HG03097 (cell line): ENCODE data around the gene HLF.

Experiments used
- ATAC-seq: cut with Tn5 transposase; IDR thresholded peaks from one replicate; pipeline ENCODE4 v1.9.1; 2021; ENCODE audit not compliant: unreplicated experiment, low FRiP score

Gene HLF

DNA sequence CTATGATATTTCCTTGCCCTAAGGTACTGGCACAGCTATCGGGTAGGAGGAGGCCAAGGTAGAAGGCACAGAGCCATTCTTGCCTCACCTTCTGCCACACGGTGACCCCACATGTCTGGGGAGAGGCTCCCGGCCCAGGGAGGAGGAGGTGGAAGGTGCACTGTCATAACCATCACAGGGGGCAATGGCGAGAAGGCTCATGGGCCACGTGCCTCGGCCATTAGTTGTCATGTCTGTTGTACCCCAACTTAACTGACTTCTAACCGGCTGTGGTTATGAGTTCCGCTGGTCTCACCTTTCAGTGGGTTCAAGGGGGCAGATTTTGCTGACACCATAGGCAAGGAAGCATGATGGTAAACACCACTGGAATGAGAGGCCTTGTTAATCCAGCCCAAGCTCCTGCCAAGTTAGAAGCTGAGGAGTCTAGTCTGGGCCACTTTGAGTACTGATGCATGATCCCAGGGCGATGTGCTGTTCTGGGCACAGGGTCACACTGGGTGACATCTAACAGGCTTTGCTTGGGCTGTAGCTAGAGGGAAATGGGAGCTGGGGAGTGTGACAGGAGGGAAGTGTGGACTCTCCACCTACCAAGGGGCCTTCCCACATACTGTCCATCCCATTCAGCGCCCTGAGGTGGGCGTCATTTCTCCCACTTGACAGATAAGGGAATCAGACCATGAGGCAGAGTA, 39.6 kb downstream of the HLF start:
- no peak for ATAC-seq

DNA sequence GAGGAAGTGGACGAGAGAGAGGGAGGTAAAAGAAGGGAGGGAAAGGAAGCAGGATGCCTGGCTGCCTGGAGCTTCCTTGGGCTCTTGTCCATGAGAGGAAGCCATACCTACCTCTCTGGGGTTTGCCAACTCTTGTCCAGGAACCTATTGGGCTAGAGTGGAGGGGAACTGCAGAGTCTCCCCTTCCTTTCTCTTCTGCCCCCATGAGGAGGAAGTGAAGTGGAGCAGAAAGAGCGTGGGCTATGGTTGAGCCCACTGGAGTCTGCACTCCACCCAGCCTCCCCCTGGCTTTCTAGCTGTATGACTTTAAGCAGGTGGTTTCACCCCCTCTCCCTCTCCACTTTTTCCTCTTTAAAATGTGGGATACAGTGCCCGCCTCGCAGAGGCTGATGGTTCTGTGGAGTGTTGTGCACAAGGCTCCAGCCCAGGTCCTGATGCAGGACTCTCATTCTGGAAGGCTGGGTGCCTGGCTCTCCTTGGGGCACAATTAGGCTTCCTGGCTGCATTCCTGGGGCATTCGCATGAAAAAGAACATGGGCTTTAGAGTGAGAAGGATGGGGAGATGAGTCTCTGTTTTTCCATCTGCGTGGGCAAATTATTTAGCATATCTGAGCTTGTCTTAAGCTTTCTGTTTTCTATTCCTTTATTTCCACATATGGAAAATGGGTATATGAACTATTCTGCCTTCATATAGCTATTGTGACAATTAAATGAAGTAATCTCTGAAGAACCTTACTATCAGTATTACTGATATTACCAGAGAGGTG, 40.7 kb downstream of the HLF start:
- ATAC-seq, result no peak

DNA sequence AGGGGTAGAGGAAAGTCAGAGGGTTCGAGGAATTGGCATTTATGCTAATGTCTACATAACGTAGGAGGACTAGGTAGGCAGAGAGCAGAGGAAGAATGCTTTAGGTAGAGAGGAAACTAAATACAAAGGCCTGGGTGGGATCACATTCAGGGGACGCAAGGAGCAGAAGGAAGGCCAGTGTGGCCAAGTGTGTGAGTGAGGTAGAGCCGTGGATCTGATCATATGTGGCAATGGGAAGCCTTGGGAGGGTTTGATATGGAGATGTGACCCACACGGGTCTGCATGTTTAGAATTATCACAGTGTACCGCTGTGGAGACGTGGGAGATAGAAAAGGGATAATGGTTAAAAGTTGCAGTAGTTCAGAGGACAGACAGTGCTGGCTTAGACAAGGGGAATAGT, 43.1 kb downstream of the HLF start:
- no peak for ATAC-seq

DNA sequence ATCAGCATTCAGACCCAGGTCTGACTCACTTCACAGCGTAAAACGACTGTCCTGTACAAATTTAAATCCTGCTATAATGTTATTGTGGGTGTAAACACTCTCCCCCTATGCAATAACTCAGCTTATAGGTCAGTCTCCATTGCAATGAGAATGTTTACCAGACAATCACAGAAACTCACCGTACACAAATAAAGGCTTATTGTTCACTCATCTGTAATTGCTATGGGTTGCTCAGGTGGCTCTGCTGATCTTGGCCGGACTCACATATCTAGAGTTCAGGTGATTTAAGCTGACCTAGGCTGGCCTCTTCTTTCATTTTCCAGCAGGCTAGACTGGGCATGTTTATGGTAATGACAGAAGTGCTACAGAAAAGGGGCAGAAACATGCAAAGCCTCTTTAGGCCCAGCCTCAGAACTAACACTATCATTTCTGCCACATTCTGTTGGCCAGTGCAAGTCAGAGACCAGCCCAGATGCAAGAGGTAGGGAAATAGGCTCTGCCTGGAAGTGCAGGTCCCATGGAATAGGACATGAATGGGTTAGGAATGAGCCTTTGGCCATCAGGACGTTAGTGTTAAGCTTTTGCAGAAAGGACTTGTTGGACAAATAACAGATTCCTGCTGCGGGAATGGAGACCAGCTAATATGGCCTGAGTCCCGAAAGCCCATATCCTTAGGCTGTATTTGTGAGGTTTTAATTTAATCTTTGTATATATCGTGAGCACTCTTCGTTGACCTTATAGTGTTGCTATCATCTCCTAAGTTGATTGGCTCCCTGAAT, 44.0 kb downstream of the HLF start:
- ATAC-seq, result no peak

DNA sequence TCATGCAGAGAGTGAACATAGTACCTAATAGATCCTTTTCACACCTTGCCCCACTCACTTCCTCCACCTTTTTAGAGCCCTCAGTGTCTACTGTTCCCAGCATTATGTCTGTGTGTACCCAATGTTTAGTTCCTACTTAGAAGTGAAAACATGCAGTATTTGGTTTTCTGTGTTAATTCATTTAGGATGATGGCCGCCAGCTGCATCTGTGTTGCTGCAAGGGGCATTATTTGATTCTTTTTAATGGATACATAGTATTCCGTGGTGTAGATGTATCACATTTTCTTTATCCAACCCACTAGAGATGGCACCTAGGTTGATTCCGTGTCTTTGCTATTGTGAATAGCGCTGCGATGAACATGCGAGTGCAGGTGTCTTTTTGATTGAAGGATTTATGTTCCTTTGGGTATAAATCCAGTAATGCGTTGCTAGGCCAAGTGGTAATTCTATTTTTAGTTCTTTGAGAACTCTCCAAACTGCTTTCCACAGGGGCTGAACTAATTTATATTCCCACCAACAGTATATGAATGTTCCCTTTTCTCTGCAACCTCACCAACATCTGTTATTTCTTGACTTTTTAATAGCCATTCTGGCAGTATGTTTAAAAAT, 47.1 kb downstream of the HLF start:
- ATAC-seq, result no peak

DNA sequence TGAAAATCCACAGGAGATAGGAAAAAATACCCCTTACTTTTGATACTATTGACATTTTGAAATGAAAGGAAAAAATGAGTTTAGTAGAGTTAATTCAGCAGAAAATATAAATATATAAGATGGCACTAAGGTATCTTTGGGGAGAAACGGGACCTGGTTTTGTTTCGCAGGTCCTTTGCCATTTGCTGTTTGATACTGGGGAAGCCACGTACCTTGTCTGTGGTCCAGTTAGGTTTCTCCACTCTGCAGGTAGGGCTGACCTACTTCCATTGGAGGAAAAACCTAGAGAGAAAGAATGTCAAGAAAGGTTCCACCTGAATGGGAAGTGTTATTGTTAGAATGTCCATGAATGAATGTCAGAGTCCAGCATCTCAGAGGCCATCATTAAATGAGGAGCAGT, 48.1 kb downstream of the HLF start:
- no peak for ATAC-seq

DNA sequence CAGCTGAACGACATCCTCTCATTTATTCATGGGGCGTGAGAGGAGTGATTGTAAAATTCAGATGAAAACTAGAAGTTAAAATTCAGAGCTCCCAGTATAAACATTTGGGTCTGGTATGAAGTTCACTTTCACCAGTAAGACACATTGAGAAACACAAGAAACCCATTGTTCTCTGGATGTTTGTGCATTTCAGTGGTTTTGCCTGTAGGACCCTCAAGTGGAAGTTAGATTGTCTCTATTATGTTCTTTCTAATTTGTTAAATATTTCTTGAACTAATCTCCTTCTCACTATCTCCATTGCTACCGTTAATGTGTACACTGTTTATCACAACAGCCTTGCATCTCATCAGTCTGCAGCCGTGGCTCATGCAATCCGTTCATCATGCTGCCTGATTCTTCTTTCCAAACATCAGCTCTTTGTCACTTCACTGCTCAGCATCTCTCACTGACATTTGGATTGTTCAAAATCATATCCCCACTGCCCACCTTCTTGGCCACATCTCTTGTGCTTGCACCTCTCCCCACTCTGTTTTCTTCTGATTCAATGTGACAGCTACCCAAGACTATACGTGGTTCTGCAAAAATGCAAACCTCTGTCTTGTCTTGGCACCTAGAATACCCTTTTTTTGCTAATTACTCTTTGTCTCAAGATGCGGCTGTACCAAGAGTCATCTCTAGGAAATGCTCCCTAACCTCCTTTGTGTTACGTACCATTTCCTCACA, 49.5 kb downstream of the HLF start:
- no peak for ATAC-seq

DNA sequence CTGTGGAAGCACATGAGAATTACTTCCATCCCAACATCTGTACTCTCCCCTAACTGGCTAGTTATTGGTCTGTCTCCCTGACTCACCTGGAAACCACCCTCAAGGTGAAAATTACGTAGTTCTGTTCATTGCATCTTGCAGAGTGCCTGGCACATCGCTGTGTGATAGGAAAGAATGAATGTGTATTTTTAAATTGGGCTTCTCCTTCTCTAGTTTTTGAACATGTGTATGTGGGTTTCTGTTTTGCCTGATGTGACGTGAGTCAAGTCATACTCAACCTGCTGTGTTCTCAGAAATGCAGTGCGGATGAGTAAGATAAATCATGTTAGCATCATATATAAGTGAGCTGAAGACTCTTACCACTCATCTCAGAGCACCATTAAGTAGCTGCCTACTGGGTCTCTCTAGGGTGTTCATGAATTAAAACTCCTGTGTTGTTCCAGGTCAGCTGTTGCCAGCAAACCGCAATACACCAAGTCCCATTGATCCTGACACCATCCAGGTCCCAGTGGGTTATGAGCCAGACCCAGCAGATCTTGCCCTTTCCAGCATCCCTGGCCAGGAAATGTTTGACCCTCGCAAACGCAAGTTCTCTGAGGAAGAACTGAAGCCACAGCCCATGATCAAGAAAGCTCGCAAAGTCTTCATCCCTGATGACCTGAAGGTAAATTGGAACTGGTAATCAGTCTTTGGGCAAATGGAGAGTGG, 50.2 kb downstream of the HLF start:
- no peak for ATAC-seq

DNA sequence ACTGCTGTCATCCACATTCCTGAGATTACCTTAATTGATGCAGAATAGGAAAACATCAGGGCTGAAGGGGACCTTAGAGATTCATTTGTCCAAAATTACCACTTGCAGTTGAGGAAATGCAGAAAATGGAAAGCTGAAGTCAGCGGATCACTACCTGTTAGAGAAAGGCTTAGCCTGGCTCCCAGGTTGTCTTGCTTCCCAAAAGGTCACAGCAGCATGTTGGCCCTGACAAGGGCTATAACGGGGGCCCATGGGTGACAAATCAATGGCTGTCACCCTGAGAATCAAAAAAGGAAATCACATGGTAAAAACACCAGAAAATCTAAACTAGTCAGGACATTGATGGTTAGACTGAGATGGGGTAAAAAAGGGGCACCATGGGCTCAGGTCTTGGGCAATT, 51.7 kb downstream of the HLF start:
- ATAC-seq, result no peak

DNA sequence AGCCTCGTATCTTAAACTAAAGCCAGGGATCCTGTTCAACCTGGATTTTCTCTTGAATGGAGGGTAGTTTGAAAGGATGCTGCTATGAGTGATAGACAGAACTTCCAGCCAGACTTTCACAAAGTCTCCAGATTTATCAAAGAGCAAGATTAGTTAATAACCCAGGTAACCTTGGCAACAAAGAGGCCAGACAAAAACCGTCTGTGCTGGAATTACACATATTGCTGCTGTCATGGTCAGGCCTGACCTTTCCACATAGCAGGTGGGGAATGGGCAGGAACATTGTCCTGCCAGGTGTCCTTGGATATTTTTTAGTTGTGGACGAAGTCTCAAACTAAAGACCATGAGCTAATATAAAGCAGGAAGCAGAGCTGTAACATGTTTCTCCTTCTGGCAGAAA, 52.5 kb downstream of the HLF start:
- ATAC-seq, result no peak

DNA sequence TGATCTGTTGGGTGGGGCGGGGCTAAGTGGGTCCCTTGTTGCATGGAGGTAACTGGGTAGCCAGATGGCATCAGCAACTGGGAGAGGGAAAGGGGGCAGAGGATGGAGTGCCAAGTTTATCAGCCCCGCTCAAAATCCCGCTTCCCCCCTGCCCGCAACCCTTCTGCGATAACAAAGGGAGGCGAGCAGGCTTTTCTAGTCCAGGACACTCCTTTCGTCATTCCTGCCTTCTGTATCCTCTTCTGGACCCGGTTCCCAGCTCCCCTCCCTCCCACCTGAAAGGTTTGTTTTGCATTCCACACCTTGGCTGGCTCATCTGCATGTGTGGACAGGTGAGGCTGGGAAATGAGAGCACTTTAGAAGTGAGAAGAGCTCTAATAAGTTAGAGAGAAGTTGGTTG, 53.3 kb downstream of the HLF start:
- no peak for ATAC-seq

DNA sequence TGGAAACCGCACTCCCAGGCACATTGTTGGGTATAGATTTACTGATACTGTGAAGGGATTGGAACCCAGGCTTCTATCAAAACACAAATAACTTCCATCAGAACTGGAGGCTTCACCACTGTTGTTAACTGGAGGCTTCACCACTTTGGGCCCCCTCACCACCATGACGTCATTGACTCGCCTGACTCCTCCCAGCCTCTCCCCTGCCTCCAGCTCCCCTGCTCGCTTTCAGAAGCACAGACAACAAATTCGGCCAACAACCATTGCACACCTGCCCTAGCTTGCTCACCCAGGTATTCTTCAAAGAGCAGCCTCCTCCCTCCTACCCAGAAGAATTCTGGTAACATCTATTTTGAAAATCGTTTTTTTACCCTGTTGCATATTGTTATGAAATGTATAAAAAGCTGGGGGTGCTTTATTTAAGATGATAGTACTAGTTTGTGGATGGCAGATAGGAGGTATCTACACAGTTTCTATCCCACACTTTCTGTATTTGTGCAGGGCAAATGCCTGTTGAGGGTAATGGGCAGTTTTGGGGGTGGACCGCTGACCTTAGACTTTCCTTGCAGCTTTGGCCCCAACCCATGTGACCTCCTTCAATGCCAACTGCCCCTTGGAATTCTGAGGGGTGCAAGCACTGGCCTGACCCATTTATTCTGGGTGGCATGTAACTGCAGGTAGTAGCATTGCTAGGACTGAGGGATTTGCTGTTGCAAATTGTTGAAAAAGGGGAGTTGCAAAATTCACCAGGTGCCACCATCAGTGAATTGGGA, 54.1 kb downstream of the HLF start:
- no peak for ATAC-seq

DNA sequence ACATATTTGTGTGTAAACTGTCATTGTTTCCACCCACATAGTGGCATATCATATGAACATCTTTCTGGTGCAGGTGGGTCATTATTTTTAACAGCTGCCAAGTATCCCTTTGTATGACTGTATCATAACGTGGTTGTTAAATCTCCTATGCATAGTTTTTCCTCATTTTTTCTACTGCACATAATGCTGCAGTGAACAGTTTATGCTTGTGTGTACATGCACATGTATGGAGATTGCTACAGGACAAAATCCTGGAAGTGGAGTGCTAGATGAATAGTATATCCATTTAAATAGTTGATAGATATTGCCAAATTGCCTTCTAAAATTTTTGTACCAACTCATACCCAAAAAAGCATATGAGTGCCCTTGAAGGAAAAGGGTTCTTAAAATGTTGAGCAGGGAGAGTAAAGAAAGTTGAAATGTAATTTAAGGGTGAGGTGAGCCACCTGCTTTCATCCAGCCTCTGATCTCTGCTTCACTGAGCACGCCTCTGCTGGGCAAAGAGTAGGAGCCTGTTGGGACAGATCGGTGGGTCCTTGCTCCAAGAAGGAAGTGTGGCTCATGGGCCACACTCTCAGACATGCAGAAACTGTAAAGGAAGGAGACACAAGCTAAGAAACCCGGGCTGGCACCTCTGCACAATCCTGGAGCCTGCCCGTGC, 55.3 kb downstream of the HLF start:
- ATAC-seq, result no peak

DNA sequence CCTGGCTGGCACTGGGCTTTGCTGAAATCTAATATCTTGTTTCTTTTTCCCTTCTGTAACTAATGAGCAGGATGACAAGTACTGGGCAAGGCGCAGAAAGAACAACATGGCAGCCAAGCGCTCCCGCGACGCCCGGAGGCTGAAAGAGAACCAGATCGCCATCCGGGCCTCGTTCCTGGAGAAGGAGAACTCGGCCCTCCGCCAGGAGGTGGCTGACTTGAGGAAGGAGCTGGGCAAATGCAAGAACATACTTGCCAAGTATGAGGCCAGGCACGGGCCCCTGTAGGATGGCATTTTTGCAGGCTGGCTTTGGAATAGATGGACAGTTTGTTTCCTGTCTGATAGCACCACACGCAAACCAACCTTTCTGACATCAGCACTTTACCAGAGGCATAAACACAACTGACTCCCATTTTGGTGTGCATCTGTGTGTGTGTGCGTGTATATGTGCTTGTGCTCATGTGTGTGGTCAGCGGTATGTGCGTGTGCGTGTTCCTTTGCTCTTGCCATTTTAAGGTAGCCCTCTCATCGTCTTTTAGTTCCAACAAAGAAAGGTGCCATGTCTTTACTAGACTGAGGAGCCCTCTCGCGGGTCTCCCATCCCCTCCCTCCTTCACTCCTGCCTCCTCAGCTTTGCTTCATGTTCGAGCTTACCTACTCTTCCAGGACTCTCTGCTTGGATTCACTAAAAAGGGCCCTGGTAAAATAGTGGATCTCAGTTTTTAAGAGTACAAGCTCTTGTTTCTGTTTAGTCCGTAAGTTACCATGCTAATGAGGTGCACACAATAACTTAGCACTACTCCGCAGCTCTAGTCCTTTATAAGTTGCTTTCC, 56.0 kb downstream of the HLF start:
- no peak for ATAC-seq

DNA sequence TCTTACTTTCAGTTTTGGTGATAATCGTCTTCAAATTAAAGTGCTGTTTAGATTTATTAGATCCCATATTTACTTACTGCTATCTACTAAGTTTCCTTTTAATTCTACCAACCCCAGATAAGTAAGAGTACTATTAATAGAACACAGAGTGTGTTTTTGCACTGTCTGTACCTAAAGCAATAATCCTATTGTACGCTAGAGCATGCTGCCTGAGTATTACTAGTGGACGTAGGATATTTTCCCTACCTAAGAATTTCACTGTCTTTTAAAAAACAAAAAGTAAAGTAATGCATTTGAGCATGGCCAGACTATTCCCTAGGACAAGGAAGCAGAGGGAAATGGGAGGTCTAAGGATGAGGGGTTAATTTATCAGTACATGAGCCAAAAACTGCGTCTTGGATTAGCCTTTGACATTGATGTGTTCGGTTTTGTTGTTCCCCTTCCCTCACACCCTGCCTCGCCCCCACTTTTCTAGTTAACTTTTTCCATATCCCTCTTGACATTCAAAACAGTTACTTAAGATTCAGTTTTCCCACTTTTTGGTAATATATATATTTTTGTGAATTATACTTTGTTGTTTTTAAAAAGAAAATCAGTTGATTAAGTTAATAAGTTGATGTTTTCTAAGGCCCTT, 56.8 kb downstream of the HLF start:
- ATAC-seq, result no peak

DNA sequence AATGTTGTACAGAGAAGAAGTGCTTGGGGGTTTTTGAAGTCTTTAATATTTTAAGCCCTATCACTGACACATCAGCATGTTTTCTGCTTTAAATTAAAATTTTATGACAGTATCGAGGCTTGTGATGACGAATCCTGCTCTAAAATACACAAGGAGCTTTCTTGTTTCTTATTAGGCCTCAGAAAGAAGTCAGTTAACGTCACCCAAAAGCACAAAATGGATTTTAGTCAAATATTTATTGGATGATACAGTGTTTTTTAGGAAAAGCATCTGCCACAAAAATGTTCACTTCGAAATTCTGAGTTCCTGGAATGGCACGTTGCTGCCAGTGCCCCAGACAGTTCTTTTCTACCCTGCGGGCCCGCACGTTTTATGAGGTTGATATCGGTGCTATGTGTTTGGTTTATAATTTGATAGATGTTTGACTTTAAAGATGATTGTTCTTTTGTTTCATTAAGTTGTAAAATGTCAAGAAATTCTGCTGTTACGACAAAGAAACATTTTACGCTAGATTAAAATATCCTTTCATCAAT, 57.8 kb downstream of the HLF start:
- ATAC-seq, result no peak
